Kidney (tissue), 14 donors: ENCODE data around the gene GARIN5A. TPM values are rescaled to one million over a fixed set of nuclear protein-coding genes. Genes with fewer than 3 reads are reported as not detected.

Experiments used
- DNase-seq, 5 donors: peaks; one replicate each; pipeline ENCODE4 v3.0.0-alpha.2; 2013 to 2020
- FAIRE-seq: peaks from 2 replicates; lab custom pipeline; 2012; peaks lifted over from hg19 to GRCh38; lab: Jason Lieb, UNC
- H3K27ac ChIP-seq, 2 donors: one replicate each; pipeline ENCODE4 v1.7.0; 2013; ENCODE audit warnings: low read depth in 2 of 2, low read length in 2 of 2, inconsistent platforms in 1 of 2
- H3K27me3 ChIP-seq: one replicate; pipeline ENCODE4 v1.7.1; 2013; ENCODE audit warnings: low read length, inconsistent platforms; ENCODE audit not compliant: control insufficient read depth, insufficient read depth
- H3K36me3 ChIP-seq, 3 donors: one replicate each; pipeline versions ENCODE4 v1.7.0 to v1.7.1; 2013; ENCODE audit warnings: low read length in 3 of 3, control low read depth in 1 of 3, inconsistent platforms in 1 of 3; ENCODE audit not compliant: insufficient read depth in 3 of 3, control insufficient read depth in 2 of 3
- H3K4me1 ChIP-seq, 3 donors: one replicate each; pipeline versions ENCODE4 v1.7.0 to v1.7.1; 2013; ENCODE audit warnings: low read length in 3 of 3, inconsistent platforms in 1 of 3, low read depth in 1 of 3; ENCODE audit not compliant: control insufficient read depth in 2 of 3, insufficient read depth in 2 of 3
- H3K4me3 ChIP-seq, 3 donors: one replicate each; pipeline versions ENCODE4 v1.7.0 to v1.8.1; 2013; ENCODE audit warnings: low read length in 3 of 3, control low read depth in 1 of 3, inconsistent platforms in 1 of 3
- H3K9ac ChIP-seq, 3 donors: one replicate each; pipeline versions ENCODE4 v1.7.0 to v1.7.1; 2013; ENCODE audit warnings: low read length in 3 of 3, control low read depth in 1 of 3, inconsistent platforms in 1 of 3
- H3K9me3 ChIP-seq, 3 donors: one replicate each; pipeline versions ENCODE4 v1.7.0 to v1.7.1; 2013; ENCODE audit warnings: low read length in 3 of 3, control low read depth in 1 of 3, inconsistent platforms in 1 of 3; ENCODE audit not compliant: control insufficient read depth in 2 of 3, insufficient read depth in 1 of 3
- intact Hi-C: fragments of 100-400 bp; cut with DNase I; formaldehyde crosslinking; loops from one replicate; pipeline ENCODE4 v1.11.1; 2022
- polyA plus RNA-seq: library from polyadenylated mRNA; stranded (reverse); fragments of 350-450 nt; fragmentation: Illumina TruSeq; extraction: RNeasy Lipid Tissue Mini Kit (QIAGEN cat#74804); gene quantifications from one replicate; pipeline ENCODE4 v1.2.3, GENCODE V29; 2014; ENCODE audit warnings: low read depth, low replicate concordance; ENCODE audit not compliant: insufficient read depth
- total RNA-seq: library from RNA; stranded (reverse); fragmentation: NEBNext Ultra II Directional; extraction: Animal tissue kit (Norgen Biotek cat#: 25700); gene quantifications from one replicate; pipeline ENCODE4 v1.2.1, GENCODE V29; 2021
- TF ChIP-seq, protein P1 (sequence below): IDR thresholded peaks from 3 replicates; pipeline ENCODE4 v1.5.1; 2012; ENCODE audit warnings: mild to moderate bottlenecking, moderate library complexity, borderline replicate concordance; ENCODE audit not compliant: insufficient read depth; ENCODE audit errors: extremely low read depth
- donor health status: control.
- donor health status: control.
- donor health status: control.
- donor health status: control.
- donor health status: control.
- donor health status: DM: yes; HTN: yes; CAD: no.
- donor health status: Normal renal cell carcinoma (clear cell type).

The GARIN5A gene
- total and polyA plus RNA-seq, 2 donors from 2014 or later, result 2.0 to 9.0 TPM

DNA sequence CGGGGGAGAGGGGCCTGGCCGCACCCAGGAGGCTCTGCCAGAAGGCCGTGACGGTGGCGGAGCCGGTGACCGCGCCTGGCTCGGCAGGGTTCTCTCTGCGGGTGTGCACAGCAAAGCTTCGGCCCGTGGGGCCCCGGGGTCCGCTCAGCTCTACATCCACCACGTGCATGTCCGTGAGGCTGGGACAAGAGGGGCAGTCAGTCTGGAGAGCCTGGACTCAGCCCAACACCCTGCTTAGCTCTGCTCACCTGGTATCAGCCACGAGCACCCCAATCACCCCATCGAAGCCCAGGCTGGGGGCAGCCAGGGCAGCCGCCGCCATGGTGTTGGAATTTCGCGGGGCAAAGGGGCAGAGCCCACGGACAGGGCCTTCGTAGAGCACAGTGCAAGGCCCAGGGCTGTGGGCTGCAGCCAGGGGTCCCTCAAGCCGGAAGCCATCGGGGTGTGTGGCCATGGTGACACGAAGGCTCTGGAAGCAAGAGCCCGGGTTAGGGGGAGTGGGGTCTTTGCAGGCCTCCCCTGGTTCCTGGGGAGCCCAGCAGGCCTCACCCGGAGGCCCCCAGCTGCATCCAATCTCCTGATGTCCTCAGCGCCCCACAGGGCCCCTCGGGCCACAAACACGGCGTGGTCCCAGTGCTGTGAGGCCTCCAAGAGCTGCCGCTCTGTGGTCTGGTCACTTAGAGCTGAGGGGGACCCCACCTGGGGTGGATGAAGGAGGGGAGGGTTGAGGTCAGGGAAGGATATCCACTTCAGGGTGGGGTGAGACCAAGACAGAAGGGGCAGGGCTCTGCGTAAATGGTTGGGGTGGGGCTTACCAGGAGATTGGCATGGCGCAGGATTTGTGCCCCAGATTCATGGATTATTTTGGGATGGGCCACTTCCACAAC is 35.7 kb upstream of the GARIN5A start:
- intact Hi-C loops, result no loop called here
- TF ChIP-seq, protein P1, sequence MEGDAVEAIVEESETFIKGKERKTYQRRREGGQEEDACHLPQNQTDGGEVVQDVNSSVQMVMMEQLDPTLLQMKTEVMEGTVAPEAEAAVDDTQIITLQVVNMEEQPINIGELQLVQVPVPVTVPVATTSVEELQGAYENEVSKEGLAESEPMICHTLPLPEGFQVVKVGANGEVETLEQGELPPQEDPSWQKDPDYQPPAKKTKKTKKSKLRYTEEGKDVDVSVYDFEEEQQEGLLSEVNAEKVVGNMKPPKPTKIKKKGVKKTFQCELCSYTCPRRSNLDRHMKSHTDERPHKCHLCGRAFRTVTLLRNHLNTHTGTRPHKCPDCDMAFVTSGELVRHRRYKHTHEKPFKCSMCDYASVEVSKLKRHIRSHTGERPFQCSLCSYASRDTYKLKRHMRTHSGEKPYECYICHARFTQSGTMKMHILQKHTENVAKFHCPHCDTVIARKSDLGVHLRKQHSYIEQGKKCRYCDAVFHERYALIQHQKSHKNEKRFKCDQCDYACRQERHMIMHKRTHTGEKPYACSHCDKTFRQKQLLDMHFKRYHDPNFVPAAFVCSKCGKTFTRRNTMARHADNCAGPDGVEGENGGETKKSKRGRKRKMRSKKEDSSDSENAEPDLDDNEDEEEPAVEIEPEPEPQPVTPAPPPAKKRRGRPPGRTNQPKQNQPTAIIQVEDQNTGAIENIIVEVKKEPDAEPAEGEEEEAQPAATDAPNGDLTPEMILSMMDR, result no peak
- Histone ChIP-seq H3K27ac (no peak overlapping the region), H3K36me3 (no peaks in the 10 kb centered on the region), H3K4me3 (peak overlapping the region in 1 of 3 donors; percentile 75), H3K4me1 (peaks cover 0 to 9% (median 6%) of the 10 kb centered on the region in 3 donors), H3K9me3 (no peaks in the 10 kb centered on the region), H3K9ac (peak overlapping the region in 1 of 3 donors; percentile 46), H3K27me3 (no peaks in the 10 kb centered on the region)
- DNase-seq (peak in 3 of 5 donors; percentile 19 to 90 (median 80)), FAIRE-seq (no peak)

DNA sequence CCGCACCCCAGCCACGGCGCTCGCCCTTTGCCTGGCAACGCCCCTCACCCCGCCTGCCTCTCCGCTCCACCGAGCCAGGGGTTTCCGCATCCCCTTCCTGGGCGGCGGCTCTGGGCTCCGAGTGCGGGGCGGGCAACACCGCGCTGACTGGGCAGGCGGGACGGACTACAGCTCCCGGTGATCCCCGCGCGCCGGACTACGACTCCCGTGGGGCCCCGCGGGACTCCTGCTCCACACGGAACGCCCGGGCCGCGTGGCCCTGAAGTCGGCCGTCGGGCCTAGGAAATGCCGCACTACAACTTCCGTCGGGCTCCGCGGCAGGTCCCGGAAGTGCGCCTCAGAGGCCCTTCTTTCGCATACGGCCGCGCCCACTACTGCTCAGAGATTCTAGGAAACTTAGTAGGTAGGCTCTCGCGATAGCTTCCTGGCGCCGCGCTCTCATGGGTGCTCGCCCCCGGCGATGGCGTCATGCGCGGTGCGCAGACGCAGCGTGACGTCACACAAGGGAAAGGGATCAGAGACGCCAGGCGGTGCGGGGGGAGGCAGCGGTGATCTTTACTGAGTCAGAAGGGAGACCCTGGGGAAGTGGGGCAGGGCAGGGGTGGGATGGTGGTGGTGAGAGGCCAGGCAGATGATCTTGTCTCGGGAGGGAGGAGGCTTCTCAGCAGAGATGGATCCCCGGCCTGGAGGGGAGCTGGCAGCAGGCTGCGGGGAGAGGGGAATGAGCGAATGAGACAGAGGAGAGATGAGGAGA is 34.6 kb upstream of the GARIN5A start, which contains the start of gene JOSD2:
Gene JOSD2 (minus strand): TSS at position 123 of the 754 bp plus-strand sequence. CDS start 760 bp downstream, outside the sequence.
- TF ChIP-seq, protein P1, result no peak
- Histone ChIP-seq H3K36me3 (no peaks in the 10 kb centered on the region), H3K4me3 (peak within 1 kb of the TSS; percentile 72 to 88 (median 75)), H3K27me3 (no peaks in the 10 kb centered on the region), H3K9ac (peak within 1 kb of the TSS; percentile 63 to 78 (median 73)), H3K4me1 (peaks cover 0 to 9% (median 6%) of the 10 kb centered on the region in 3 donors), H3K9me3 (no peaks in the 10 kb centered on the region), H3K27ac (peak within 1 kb of the TSS; percentile 76 to 78)
- intact Hi-C loops, result no loop called here
- DNase-seq (peak; percentile 99 to 100 (median 100)), FAIRE-seq (peak; percentile 78)

GRCh38 chr19:50510700-50511068 is 34.0 kb upstream of the GARIN5A start:
- Histone ChIP-seq H3K27me3 (no peaks in the 10 kb centered on the region), H3K27ac (peak overlapping the region in 1 of 2 donors; percentile 27), H3K36me3 (no peaks in the 10 kb centered on the region), H3K4me3 (peak overlapping the region; percentile 33 to 88 (median 75)), H3K9me3 (no peaks in the 10 kb centered on the region), H3K9ac (peak overlapping the region; percentile 1 to 78 (median 73)), H3K4me1 (peaks cover 0 to 9% (median 6%) of the 10 kb centered on the region in 3 donors)
- intact Hi-C loops, result no loop called here
- FAIRE-seq, result no peak
- TF ChIP-seq, protein P1, result no peak
- peak in 1 of 5 donors; percentile 94 for DNase-seq
